ENCODE data around the gene NECAB2.

Gene NECAB2

DNA sequence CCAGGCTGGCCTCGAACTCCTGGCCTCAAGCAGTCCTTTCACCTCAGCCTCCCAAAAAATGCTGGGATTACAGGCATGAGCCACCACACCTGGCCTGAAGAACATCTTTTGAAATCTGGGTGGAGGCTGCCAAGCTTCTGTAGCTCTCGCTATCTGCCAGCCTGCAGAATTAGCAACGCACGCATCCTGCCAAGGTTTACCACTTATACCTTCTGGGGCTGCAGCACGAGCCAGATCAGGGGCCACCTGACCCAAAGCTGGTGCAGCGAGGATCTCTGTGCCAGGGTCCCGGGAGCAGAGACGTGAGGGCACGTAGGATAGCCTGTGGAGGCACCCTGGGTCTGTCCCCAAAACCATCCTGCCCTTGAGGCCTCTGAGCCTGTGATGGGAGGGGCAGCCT lies 52.3 kb downstream of the NECAB2 start:
- Histone ChIP-seq H3K27ac (ENCODE audit: low read length) (no peak overlapping the region), H3F3A (ENCODE audit: insufficient read depth, low read length) (no peaks in the 10 kb centered on the region), H2AFZ (ENCODE audit: low read length) (no peak overlapping the region), H3K4me1 (ENCODE audit: low read length) (no peaks in the 10 kb centered on the region), H3K9me2 (replicated peaks; ENCODE audit: insufficient read depth, low read length) (no peaks in the 10 kb centered on the region), H3K36me3 (replicated peaks; ENCODE audit: insufficient read depth, low read length) (no peaks in the 10 kb centered on the region), H3K4me2 (ENCODE audit: low read depth, low read length) (no peak overlapping the region), H4K20me1 (ENCODE audit: insufficient read depth, low read length) (no peaks in the 10 kb centered on the region), H3K9ac (ENCODE audit: low read length) (no peak overlapping the region), H3K79me2 (ENCODE audit: low read length) (no peaks in the 10 kb centered on the region), H3K4me3 (ENCODE audit: low read length) (no peak overlapping the region), H3K9me3 (replicated peaks; ENCODE audit: insufficient read depth, low read length) (no peaks in the 10 kb centered on the region), H3K27me3 (replicated peaks; ENCODE audit: insufficient read depth, low read length) (peaks cover 24% of the 10 kb centered on the region)
- TF ChIP-seq, protein P1, sequence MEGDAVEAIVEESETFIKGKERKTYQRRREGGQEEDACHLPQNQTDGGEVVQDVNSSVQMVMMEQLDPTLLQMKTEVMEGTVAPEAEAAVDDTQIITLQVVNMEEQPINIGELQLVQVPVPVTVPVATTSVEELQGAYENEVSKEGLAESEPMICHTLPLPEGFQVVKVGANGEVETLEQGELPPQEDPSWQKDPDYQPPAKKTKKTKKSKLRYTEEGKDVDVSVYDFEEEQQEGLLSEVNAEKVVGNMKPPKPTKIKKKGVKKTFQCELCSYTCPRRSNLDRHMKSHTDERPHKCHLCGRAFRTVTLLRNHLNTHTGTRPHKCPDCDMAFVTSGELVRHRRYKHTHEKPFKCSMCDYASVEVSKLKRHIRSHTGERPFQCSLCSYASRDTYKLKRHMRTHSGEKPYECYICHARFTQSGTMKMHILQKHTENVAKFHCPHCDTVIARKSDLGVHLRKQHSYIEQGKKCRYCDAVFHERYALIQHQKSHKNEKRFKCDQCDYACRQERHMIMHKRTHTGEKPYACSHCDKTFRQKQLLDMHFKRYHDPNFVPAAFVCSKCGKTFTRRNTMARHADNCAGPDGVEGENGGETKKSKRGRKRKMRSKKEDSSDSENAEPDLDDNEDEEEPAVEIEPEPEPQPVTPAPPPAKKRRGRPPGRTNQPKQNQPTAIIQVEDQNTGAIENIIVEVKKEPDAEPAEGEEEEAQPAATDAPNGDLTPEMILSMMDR (IDR thresholded peaks at IDR 0.05; ENCODE audit: low read length), result no peak
- TF ChIP-seq EZH2phosphoT487 (IDR thresholded peaks at IDR 0.05; ENCODE audit: low read length) (no peak), EZH2 (optimal IDR thresholded peaks at IDR 0.05; ENCODE audit: low read depth, low read length) (no peak)
- DNase-seq, result no peak

DNA sequence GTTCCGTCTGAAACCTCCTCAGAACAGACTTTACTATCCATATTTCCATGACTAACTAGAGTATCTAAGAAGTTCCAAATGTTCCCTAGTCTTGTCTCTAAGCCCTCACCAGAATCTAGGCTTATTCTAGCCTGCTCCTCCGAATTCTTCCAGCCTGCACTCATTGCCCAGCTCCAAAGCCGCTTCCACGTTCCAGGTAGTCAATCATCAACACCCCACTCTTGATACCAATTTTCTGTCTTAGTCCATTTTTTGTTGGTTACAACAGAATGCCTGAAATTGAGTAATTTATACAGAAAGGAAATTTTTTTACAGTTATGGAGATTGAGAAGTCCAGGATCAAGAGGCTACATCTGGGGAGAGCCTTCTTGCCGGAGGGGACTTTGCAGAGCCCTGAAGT lies 53.4 kb downstream of the NECAB2 start:
- Histone ChIP-seq H4K20me1 (ENCODE audit: insufficient read depth, low read length) (no peaks in the 10 kb centered on the region), H3K27ac (ENCODE audit: low read length) (no peak overlapping the region), H3K4me3 (ENCODE audit: low read length) (no peak overlapping the region), H3K9me3 (replicated peaks; ENCODE audit: insufficient read depth, low read length) (no peaks in the 10 kb centered on the region), H3K79me2 (ENCODE audit: low read length) (no peaks in the 10 kb centered on the region), H3K9ac (ENCODE audit: low read length) (no peak overlapping the region), H3K4me1 (ENCODE audit: low read length) (no peaks in the 10 kb centered on the region), H3K36me3 (replicated peaks; ENCODE audit: insufficient read depth, low read length) (no peaks in the 10 kb centered on the region), H3K4me2 (ENCODE audit: low read depth, low read length) (no peak overlapping the region), H3F3A (ENCODE audit: insufficient read depth, low read length) (no peaks in the 10 kb centered on the region), H3K27me3 (replicated peaks; ENCODE audit: insufficient read depth, low read length) (peaks cover 24% of the 10 kb centered on the region), H2AFZ (ENCODE audit: low read length) (no peak overlapping the region), H3K9me2 (replicated peaks; ENCODE audit: insufficient read depth, low read length) (no peaks in the 10 kb centered on the region)
- DNase-seq, result no peak
- TF ChIP-seq EZH2 (optimal IDR thresholded peaks at IDR 0.05; ENCODE audit: low read depth, low read length), result no peak
- no peak for TF ChIP-seq EZH2phosphoT487 (IDR thresholded peaks at IDR 0.05; ENCODE audit: low read length)
- TF ChIP-seq, protein P1 (IDR thresholded peaks at IDR 0.05; ENCODE audit: low read length), result no peak

DNA sequence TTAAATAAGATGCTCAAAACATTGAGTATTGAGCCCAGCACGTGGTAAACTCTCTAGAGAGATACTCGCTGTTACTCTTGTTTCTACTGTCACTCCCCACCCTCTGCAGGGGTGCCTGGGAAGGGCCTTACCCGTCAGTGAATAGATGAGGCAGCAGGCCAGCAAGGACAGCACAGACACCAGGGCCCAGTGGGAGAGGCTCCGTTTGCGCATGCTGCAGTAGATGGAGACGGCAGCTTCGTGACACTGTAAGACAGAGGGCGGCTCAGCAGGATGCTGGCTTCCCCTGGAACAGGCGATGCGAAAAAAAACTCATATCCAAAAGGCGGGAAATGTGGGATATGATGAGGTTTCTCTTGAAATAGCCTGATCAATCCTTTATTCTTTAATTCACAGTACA lies 54.6 kb downstream of the NECAB2 start:
- no peaks in the 10 kb centered on the region for H3K36me3 ChIP-seq (replicated peaks; ENCODE audit: insufficient read depth, low read length)
- no peak overlapping the region for H3K4me3 ChIP-seq (ENCODE audit: low read length)
- no peaks in the 10 kb centered on the region for H3K79me2 ChIP-seq (ENCODE audit: low read length)
- no peak overlapping the region for H2AFZ ChIP-seq (ENCODE audit: low read length)
- no peak overlapping the region for H3K27ac ChIP-seq (ENCODE audit: low read length)
- no peaks in the 10 kb centered on the region for H3K9me3 ChIP-seq (replicated peaks; ENCODE audit: insufficient read depth, low read length)
- H3K9me2 ChIP-seq (replicated peaks; ENCODE audit: insufficient read depth, low read length), result no peaks in the 10 kb centered on the region
- H3K4me1 ChIP-seq (ENCODE audit: low read length), result no peaks in the 10 kb centered on the region
- H3F3A ChIP-seq (ENCODE audit: insufficient read depth, low read length), result no peaks in the 10 kb centered on the region
- TF ChIP-seq EZH2 (optimal IDR thresholded peaks at IDR 0.05; ENCODE audit: low read depth, low read length) (no peak), EZH2phosphoT487 (IDR thresholded peaks at IDR 0.05; ENCODE audit: low read length) (no peak)
- TF ChIP-seq, protein P1 (IDR thresholded peaks at IDR 0.05; ENCODE audit: low read length), result no peak
- peaks cover 24% of the 10 kb centered on the region for H3K27me3 ChIP-seq (replicated peaks; ENCODE audit: insufficient read depth, low read length)
- no peak overlapping the region for H3K9ac ChIP-seq (ENCODE audit: low read length)
- no peak for DNase-seq
- no peaks in the 10 kb centered on the region for H4K20me1 ChIP-seq (ENCODE audit: insufficient read depth, low read length)
- no peak overlapping the region for H3K4me2 ChIP-seq (ENCODE audit: low read depth, low read length)
